C4-2B (cell line): Measurements from ENCODE around the gene KLK11.

ENCODE experiments used
- H3K27ac ChIP-seq: fragments of 450-650 bp; 2 replicates; pipeline ENCODE4 v1.5.1; 2017
- ZFX ChIP-seq: fragments of 450-650 bp; IDR thresholded peaks from 2 replicates; pipeline ENCODE4 v1.6.1; 2017
- TF ChIP-seq, protein P1 (sequence below): fragments of 450-650 bp; conservative IDR thresholded peaks from 2 replicates; pipeline ENCODE4 v1.5.1; 2017; ENCODE audit warnings: mild to moderate bottlenecking

The KLK11 gene

DNA sequence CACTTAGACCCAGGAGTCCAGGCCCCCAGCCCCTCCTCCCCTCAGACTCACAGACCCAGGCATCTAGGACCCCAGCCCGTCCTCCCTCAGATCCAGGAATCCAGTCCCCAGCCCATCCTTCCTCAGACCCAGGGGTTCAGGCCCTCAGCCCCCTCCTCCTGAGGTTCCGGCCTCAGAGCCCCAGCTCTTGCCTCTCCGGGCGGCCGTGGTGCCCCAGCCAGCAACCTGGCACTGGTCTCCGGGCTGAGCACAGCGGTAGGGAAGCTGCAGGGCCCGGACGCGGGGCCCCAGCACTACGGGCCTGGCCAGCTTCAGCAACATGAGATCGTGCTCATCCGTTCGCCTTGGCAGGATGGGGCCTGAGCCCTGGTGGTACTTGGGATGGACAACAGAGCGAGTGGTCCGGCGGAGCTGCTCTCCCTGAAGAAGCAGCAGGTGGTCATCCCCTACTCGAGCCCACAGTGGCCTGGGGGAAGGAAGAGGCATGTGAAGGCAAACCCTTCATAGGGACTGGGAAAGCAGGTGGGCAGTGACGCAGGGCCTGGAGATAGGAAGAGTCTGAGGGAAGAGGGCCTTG lies 10.6 kb downstream of the KLK11 start:
- TF ChIP-seq, protein P1, sequence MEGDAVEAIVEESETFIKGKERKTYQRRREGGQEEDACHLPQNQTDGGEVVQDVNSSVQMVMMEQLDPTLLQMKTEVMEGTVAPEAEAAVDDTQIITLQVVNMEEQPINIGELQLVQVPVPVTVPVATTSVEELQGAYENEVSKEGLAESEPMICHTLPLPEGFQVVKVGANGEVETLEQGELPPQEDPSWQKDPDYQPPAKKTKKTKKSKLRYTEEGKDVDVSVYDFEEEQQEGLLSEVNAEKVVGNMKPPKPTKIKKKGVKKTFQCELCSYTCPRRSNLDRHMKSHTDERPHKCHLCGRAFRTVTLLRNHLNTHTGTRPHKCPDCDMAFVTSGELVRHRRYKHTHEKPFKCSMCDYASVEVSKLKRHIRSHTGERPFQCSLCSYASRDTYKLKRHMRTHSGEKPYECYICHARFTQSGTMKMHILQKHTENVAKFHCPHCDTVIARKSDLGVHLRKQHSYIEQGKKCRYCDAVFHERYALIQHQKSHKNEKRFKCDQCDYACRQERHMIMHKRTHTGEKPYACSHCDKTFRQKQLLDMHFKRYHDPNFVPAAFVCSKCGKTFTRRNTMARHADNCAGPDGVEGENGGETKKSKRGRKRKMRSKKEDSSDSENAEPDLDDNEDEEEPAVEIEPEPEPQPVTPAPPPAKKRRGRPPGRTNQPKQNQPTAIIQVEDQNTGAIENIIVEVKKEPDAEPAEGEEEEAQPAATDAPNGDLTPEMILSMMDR, result no peak
- TF ChIP-seq ZFX, result no peak
- H3K27ac ChIP-seq, result no peak overlapping the region

DNA sequence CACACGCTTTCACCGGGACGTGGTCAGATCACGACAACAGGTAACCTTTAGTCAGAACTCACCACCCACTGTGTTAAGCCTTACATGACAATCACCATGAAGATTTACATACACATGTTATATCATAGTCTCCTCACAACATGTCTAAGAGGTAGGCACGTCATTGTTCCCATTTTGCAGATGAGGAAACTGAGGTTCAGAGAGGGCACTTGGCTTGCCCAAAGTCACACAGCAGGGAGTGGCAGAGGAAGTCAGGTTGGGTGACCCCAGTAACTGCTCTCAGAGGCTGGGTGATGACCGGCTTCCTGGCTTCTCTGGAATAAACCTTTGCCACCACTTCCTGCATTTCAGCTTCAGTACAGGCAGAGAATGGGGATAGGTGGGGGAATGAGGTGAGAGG lies 12.2 kb downstream of the KLK11 start:
- TF ChIP-seq, protein P1, result no peak
- no peak for TF ChIP-seq ZFX
- no peak overlapping the region for H3K27ac ChIP-seq

DNA sequence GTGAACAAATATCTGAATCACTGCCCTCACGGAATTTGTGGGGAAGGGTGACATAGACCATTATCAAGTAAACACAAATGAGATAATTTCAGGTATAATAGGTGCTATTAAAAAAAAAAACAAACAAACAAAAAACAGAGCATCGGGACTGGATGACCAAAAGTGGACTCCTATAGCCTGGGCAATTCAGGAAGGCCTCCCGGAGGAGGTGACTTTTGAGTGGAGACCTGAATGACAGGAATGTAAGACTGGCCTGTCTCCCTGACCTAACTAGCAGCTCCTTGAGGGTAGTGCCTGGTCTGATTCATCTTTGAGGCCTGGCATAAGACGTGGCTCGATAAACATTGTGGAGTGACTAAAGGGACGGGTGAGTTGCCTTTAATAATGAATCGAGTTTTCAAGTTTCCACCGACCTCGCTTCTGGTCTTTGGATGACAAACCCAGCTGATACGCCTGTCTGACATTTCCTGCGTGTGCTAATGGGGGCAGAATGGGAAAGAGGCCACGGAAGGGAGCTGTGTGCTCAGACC lies 13.7 kb downstream of the KLK11 start:
- no peak for TF ChIP-seq ZFX
- TF ChIP-seq, protein P1, result no peak
- no peak overlapping the region for H3K27ac ChIP-seq

DNA sequence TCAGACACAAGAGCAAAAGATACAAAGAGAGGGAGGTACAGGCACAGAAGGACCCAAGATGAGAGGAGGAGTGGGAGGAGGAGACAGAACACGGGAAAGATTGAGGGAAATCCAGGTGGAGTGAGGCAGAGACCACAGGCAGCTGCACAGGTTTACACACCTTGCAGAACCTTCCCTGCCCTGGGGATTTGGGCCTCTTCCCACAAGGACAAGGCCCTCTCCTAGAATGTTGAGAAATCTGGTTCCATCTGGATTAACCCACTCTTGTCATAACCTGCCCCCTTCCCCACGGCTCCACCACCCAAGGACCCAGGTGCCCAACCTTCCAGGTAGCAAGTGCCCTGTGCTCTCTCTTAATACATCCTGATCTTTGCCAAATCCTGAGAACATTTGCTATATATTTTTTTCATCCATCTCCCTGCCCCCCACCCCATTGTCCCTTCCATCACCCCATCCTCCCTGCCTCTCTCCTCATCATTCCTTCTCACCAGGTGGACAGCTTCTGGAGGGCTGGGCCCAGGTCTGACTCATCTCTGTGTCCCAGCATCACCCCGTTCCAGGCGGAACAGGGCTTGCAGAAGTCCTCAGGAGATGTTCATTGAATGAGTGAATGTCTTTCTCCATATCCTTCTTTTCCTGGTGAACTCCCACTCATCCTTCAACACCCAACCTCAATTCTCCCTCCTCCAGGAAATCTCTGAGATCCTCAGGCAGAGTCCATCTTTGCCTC lies 16.2 kb downstream of the KLK11 start:
- TF ChIP-seq, protein P1, result no peak
- no peak for TF ChIP-seq ZFX
- no peak overlapping the region for H3K27ac ChIP-seq

DNA sequence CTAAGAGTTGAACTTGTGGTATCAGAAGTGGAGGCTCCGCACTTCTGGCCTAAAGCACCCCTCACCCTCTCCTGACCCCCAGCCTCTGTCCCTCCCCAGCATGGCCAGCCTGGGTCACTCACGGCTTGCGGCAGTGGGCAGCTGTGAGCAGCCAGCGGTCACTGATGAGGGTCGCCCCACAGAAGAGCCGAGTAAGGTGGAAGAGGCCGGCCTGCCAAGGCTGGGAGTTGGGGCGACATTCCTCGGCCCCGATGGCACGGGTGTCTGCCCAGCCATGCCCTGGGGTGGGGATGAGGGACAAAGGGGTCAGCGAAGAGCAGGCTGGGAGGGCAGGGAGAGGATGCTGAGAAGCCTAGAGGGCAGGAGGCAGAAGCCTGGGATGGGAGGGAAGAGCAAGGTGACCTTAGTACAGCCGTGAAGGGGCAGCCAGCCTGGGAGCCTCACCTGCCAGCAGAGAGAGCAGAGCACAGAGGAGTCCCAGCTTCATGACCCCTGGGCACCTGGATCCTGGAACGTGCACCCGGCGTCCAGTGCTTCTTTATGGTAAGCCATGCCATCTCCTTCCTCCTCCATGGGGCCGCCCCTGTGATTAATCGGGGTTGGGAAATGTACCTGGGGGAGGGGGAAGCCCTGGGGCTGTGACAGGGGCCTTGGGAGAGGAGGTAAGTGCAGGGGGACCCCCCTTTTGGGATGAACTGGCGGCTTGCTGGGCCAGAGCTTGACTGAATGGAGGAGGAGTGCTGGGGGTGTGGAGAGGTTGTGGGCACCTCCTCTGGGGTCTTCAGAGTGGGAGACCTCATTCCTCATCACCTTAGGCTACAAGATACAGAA lies 17.1 kb downstream of the KLK11 start:
- H3K27ac ChIP-seq, result no peak overlapping the region
- TF ChIP-seq, protein P1, result no peak
- TF ChIP-seq ZFX, result no peak

DNA sequence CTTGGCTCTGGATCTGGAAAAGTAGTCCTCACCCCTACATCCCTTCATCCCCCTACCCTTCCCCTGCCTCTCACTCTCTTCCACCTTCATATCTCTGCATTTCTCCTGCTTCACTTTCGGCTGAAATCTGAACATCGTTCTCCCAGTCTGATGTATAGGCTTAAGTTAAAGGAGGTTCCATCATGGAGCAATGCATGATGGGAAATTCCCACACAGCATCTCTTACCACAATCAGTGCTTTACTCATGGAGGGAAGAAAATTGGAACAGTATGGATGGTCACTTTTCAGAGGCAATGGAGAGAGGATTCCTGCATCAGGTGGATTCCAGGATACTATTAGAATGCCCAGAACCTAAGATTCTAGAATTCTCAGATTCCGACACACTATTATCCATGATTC lies 18.9 kb downstream of the KLK11 start:
- H3K27ac ChIP-seq, result no peak overlapping the region
- TF ChIP-seq ZFX, result no peak
- TF ChIP-seq, protein P1, result no peak

DNA sequence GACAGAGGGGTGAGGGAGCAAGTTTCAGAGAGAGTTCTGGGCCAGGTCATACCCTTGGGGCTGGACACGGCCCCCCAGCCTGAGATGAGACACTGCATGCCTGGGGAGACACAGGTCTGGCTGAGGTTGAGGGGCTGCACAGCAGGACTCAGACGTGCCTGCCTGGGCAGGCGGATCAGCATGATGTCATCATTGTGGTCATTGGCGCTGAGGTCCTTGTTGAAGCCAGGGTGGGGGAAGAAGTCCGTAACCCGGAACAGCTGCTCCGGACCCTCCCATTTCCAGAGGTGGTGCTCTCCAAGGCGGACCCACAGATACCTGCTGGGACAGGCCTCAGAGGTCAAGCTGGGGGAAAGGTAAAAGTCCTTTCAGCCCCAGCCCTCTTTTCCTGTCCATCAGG lies 20.0 kb downstream of the KLK11 start:
- no peak overlapping the region for H3K27ac ChIP-seq
- no peak for TF ChIP-seq ZFX
- TF ChIP-seq, protein P1, result no peak
